Stimulated activated CD8-positive, alpha-beta memory T cell treated with anti-CD3 and anti-CD28 coated beads, Interleukin-4, amount 100 ng/mL, for 48 hours (primary cell): ENCODE data around the gene PCCA.
"Not testable (repeated sequence)": the region's sequence is repeated elsewhere in the genome, so short reads cannot be mapped to it uniquely, and the experiment has no call there.

ENCODE experiments used
- DNase-seq: peaks from one replicate; pipeline ENCODE4 v3.0.0-alpha.2; 2020

Gene PCCA

GRCh38 chr13:100315522-100315921 is 226.6 kb downstream of the PCCA start:
- DNase-seq = no peak

- DNase-seq = not testable (repeated sequence)
These were observed 229.6 kb downstream of the PCCA start for GRCh38 chr13:100318473-100318872.

GRCh38 chr13:100323937-100324336 is 235.0 kb downstream of the PCCA start:
- no peak for DNase-seq

GRCh38 chr13:100330662-100331061 is 241.8 kb downstream of the PCCA start:
- DNase-seq = no peak

- DNase-seq = no peak
These were observed 244.2 kb downstream of the PCCA start for GRCh38 chr13:100333141-100333540.

- DNase-seq = no peak
These were observed 245.3 kb downstream of the PCCA start for GRCh38 chr13:100334214-100334613.

GRCh38 chr13:100336795-100337516 is 248.1 kb downstream of the PCCA start:
- DNase-seq = no peak

GRCh38 chr13:100338275-100338674 is 249.4 kb downstream of the PCCA start:
- no peak for DNase-seq

- no peak for DNase-seq
These were observed 250.6 kb downstream of the PCCA start for GRCh38 chr13:100339411-100339940.

- no peak for DNase-seq
These were observed 252.0 kb downstream of the PCCA start for GRCh38 chr13:100340865-100341264.

- no peak for DNase-seq
These were observed 252.4 kb downstream of the PCCA start for GRCh38 chr13:100341327-100341726.

GRCh38 chr13:100344544-100344943 is 255.7 kb downstream of the PCCA start:
- DNase-seq = no peak

- no peak for DNase-seq
These were observed 259.1 kb downstream of the PCCA start for GRCh38 chr13:100347968-100348367.

- no peak for DNase-seq
These were observed 260.7 kb downstream of the PCCA start for GRCh38 chr13:100349594-100349993.

GRCh38 chr13:100350601-100351000 is 261.7 kb downstream of the PCCA start:
- no peak for DNase-seq

GRCh38 chr13:100356426-100356825 is 267.5 kb downstream of the PCCA start:
- DNase-seq = no peak

- DNase-seq = no peak
These were observed 268.0 kb downstream of the PCCA start for GRCh38 chr13:100356889-100357288.

- DNase-seq = no peak
These were observed 268.9 kb downstream of the PCCA start for GRCh38 chr13:100357764-100358163.

- DNase-seq = no peak
These were observed 272.6 kb downstream of the PCCA start for GRCh38 chr13:100361504-100361903.

- no peak for DNase-seq
These were observed 273.5 kb downstream of the PCCA start for GRCh38 chr13:100362371-100362770.

GRCh38 chr13:100362781-100363180 is 273.9 kb downstream of the PCCA start:
- DNase-seq = no peak

GRCh38 chr13:100363285-100363711 is 274.4 kb downstream of the PCCA start:
- DNase-seq = no peak

GRCh38 chr13:100363874-100364273 is 275.0 kb downstream of the PCCA start:
- DNase-seq = no peak

GRCh38 chr13:100364591-100364990 is 275.7 kb downstream of the PCCA start:
- DNase-seq = no peak

- no peak for DNase-seq
These were observed 276.8 kb downstream of the PCCA start for GRCh38 chr13:100365680-100366079.
